Astrocyte (in vitro differentiated cells and primary cell): ENCODE results near the gene HUS1B. TPM values are rescaled to one million over a fixed set of nuclear protein-coding genes. Genes with fewer than 3 reads are reported as not detected.

ENCODE experiments used
- DNase-seq: peaks from one replicate; pipeline ENCODE4 v3.0.0-alpha.2; 2010; ENCODE audit warnings: low read depth
- FAIRE-seq: peaks from 2 replicates; lab custom pipeline; 2011; peaks lifted over from hg19 to GRCh38; lab: Jason Lieb, UNC
- H2AFZ ChIP-seq: 2 replicates; pipeline ENCODE4 v1.6.0; 2012; ENCODE audit warnings: low read depth, low read length, inconsistent platforms
- H3K27ac ChIP-seq: 2 replicates; pipeline ENCODE4 v1.5.1; 2011; ENCODE audit warnings: low read depth, low read length, inconsistent platforms
- H3K27me3 ChIP-seq: 2 replicates; pipeline ENCODE4 v1.6.0; 2011; ENCODE audit warnings: low read length, inconsistent platforms; ENCODE audit not compliant: insufficient read depth
- H3K36me3 ChIP-seq: 2 replicates; pipeline ENCODE4 v1.5.1; 2011; ENCODE audit warnings: low read length, inconsistent platforms; ENCODE audit not compliant: insufficient read depth
- H3K4me1 ChIP-seq: 2 replicates; pipeline ENCODE4 v1.5.1; 2011; ENCODE audit warnings: low read length, inconsistent platforms; ENCODE audit not compliant: insufficient read depth
- H3K4me2 ChIP-seq: 2 replicates; pipeline ENCODE4 v1.6.0; 2012; ENCODE audit warnings: low read length, inconsistent platforms
- H3K4me3 ChIP-seq: 2 replicates; pipeline ENCODE4 v1.5.1; 2011; ENCODE audit warnings: low read depth, mild to moderate bottlenecking, low read length, inconsistent platforms; ENCODE audit not compliant: insufficient read depth
- H3K79me2 ChIP-seq: 2 replicates; pipeline ENCODE4 v1.6.0; 2012; ENCODE audit warnings: mild to moderate bottlenecking, low read length, inconsistent platforms; ENCODE audit not compliant: insufficient read depth
- H3K9ac ChIP-seq: 2 replicates; pipeline ENCODE4 v1.6.0; 2012; ENCODE audit warnings: mild to moderate bottlenecking, low read length, inconsistent platforms
- H3K9me3 ChIP-seq: 2 replicates; pipeline ENCODE4 v1.5.1; 2012; ENCODE audit warnings: low read depth, mild to moderate bottlenecking, low read length, inconsistent platforms; ENCODE audit not compliant: insufficient read depth
- H4K20me1 ChIP-seq: 2 replicates; pipeline ENCODE4 v1.6.0; 2012; ENCODE audit warnings: low read length, inconsistent platforms; ENCODE audit not compliant: insufficient read depth
- H3K27ac Mint-ChIP-seq: one replicate; pipeline ENCODE4 v1.8.0; 2021; ENCODE audit warnings: mild to moderate bottlenecking, mixed read lengths; ENCODE audit not compliant: unreplicated experiment
- H3K27me3 Mint-ChIP-seq: one replicate; pipeline ENCODE4 v1.8.0; 2021; ENCODE audit warnings: low read depth, mixed read lengths; ENCODE audit not compliant: unreplicated experiment
- H3K36me3 Mint-ChIP-seq: one replicate; pipeline ENCODE4 v1.8.0; 2021; ENCODE audit warnings: low read depth, mixed read lengths; ENCODE audit not compliant: unreplicated experiment
- H3K4me1 Mint-ChIP-seq: one replicate; pipeline ENCODE4 v1.8.0; 2021; ENCODE audit warnings: low read depth, mixed read lengths; ENCODE audit not compliant: unreplicated experiment
- H3K4me3 Mint-ChIP-seq: one replicate; pipeline ENCODE4 v1.8.0; 2021; ENCODE audit warnings: mild to moderate bottlenecking, moderate library complexity, mixed read lengths; ENCODE audit not compliant: unreplicated experiment
- H3K9me3 Mint-ChIP-seq: one replicate; pipeline ENCODE4 v1.8.0; 2021; ENCODE audit warnings: mild to moderate bottlenecking, mixed read lengths; ENCODE audit not compliant: unreplicated experiment
- EZH2 ChIP-seq: IDR thresholded peaks from 2 replicates; pipeline ENCODE4 v1.6.1; 2012; ENCODE audit warnings: mild to moderate bottlenecking, low read length, inconsistent platforms; ENCODE audit not compliant: insufficient read depth
- total RNA-seq: library from RNA; stranded (reverse); gene quantifications from 2 replicates; pipeline ENCODE4 v1.2.1, GENCODE V29; 2021
- TF ChIP-seq, protein P1 (sequence below): IDR thresholded peaks from 2 replicates; pipeline ENCODE4 v1.5.1; 2011; ENCODE audit warnings: low read depth, mild to moderate bottlenecking, inconsistent platforms, low read length, moderate library complexity; ENCODE audit not compliant: insufficient read depth

HUS1B gene
- total RNA-seq, 1 donor from 2014 or later: 1.6 TPM

DNA sequence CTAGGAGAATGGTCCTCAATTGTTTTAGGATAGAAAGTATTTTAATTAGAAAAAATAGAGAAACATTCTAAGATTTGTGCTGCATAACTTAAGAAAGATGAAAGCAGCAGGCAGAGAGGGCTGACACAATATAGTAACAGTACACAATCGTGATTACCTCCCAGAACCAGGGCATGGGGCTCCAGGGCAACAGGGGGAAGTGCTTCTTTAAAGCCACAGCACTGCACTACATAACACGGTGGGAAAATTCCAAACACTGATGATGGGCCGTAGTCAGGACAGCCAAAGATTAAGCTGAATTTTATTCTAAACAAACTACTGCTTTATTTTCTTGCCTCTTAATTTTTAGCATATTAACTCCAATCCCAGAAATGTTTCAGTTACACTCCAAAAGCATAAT is 21.6 kb upstream of the HUS1B start:
- Histone ChIP-seq H3K27ac (no peak overlapping the region), H2AFZ (no peak overlapping the region), H3K9me3 (no peaks in the 10 kb centered on the region), H4K20me1 (peaks cover 9% of the 10 kb centered on the region), H3K9ac (no peak overlapping the region), H3K36me3 (no peaks in the 10 kb centered on the region), H3K4me2 (no peak overlapping the region), H3K79me2 (peaks cover 80% of the 10 kb centered on the region), H3K4me1 (peaks cover 35% of the 10 kb centered on the region), H3K4me3 (no peak overlapping the region), H3K27me3 (no peaks in the 10 kb centered on the region)
- FAIRE-seq (no peak), DNase-seq (no peak)
- TF ChIP-seq, protein P1, sequence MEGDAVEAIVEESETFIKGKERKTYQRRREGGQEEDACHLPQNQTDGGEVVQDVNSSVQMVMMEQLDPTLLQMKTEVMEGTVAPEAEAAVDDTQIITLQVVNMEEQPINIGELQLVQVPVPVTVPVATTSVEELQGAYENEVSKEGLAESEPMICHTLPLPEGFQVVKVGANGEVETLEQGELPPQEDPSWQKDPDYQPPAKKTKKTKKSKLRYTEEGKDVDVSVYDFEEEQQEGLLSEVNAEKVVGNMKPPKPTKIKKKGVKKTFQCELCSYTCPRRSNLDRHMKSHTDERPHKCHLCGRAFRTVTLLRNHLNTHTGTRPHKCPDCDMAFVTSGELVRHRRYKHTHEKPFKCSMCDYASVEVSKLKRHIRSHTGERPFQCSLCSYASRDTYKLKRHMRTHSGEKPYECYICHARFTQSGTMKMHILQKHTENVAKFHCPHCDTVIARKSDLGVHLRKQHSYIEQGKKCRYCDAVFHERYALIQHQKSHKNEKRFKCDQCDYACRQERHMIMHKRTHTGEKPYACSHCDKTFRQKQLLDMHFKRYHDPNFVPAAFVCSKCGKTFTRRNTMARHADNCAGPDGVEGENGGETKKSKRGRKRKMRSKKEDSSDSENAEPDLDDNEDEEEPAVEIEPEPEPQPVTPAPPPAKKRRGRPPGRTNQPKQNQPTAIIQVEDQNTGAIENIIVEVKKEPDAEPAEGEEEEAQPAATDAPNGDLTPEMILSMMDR: no peak
- TF ChIP-seq EZH2: no peak
- H3K36me3 Mint-ChIP-seq: no peaks in the 10 kb centered on the region
- peaks cover 64% of the 10 kb centered on the region for H3K4me1 Mint-ChIP-seq
- H3K27me3 Mint-ChIP-seq: no peaks in the 10 kb centered on the region
- H3K9me3 Mint-ChIP-seq: no peaks in the 10 kb centered on the region
- H3K27ac Mint-ChIP-seq: peak overlapping the region; percentile 71
- no peak overlapping the region for H3K4me3 Mint-ChIP-seq

DNA sequence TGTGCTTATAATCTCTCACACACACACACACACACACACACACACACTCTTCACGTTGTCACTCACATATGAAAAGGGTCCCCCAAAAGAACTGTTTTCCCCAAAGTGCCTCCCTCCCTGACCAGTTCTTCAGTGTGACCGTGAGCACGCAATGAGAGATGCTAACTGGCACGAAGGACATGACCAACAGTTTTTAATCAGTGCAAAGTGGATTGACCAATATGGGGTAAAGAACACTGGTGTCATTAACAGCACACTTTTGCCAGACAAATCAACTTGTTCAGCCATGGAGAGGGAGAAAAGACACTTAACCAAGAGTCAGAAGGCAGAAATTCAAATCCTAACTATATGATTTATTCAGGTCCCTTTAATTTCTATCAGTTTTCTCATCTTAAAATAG is 21.0 kb upstream of the HUS1B start:
- Histone ChIP-seq H3K9me3 (no peaks in the 10 kb centered on the region), H2AFZ (no peak overlapping the region), H3K4me3 (no peak overlapping the region), H4K20me1 (peaks cover 9% of the 10 kb centered on the region), H3K4me1 (peaks cover 29% of the 10 kb centered on the region), H3K79me2 (peaks cover 81% of the 10 kb centered on the region), H3K9ac (no peak overlapping the region), H3K36me3 (no peaks in the 10 kb centered on the region), H3K27ac (no peak overlapping the region), H3K4me2 (no peak overlapping the region), H3K27me3 (no peaks in the 10 kb centered on the region)
- no peaks in the 10 kb centered on the region for H3K27me3 Mint-ChIP-seq
- no peak overlapping the region for H3K27ac Mint-ChIP-seq
- TF ChIP-seq, protein P1: no peak
- no peak for TF ChIP-seq EZH2
- no peak for FAIRE-seq
- DNase-seq: no peak
- no peak overlapping the region for H3K4me3 Mint-ChIP-seq
- H3K36me3 Mint-ChIP-seq: no peaks in the 10 kb centered on the region
- peaks cover 59% of the 10 kb centered on the region for H3K4me1 Mint-ChIP-seq
- no peaks in the 10 kb centered on the region for H3K9me3 Mint-ChIP-seq

DNA sequence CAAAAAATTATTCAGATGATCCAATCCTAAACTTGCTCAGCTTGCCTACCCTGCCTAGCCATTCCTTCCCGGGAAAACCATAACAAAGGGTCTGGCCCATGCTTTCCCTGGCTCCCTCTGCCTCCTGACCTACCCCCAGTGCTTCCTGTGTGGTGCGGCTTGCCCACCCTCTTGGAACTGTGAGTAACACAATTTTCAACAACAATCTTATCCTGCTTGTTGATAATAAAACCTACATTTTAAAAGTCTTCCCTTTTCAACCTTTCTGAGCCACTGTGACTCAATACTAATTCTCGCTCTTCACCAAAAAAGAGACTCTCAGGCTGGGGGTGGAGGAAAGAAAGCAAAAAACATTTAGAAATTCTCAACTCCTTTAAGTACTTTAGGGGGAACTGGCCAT is 18.1 kb upstream of the HUS1B start:
- Histone ChIP-seq H3K4me3 (no peak overlapping the region), H3K9me3 (no peaks in the 10 kb centered on the region), H2AFZ (no peak overlapping the region), H4K20me1 (peaks cover 12% of the 10 kb centered on the region), H3K27me3 (no peaks in the 10 kb centered on the region), H3K4me1 (peaks cover 8% of the 10 kb centered on the region), H3K79me2 (peaks cover 72% of the 10 kb centered on the region), H3K9ac (peak overlapping the region; percentile 17), H3K36me3 (no peaks in the 10 kb centered on the region), H3K4me2 (peak overlapping the region; percentile 33), H3K27ac (no peak overlapping the region)
- Mint-ChIP-seq H3K4me1 (peaks cover 36% of the 10 kb centered on the region), H3K9me3 (peaks cover 2% of the 10 kb centered on the region), H3K27me3 (no peaks in the 10 kb centered on the region), H3K36me3 (peaks cover 3% of the 10 kb centered on the region), H3K27ac (peak overlapping the region; percentile 50), H3K4me3 (no peak overlapping the region)
- no peak for FAIRE-seq
- DNase-seq: no peak
- TF ChIP-seq, protein P1: no peak
- no peak for TF ChIP-seq EZH2
